Progenitor cell of endocrine pancreas (in vitro differentiated cells): ENCODE results near the gene FGFBP3. TPM values are rescaled to one million over a fixed set of nuclear protein-coding genes. Genes with fewer than 3 reads are reported as not detected.
A peak's percentile ranks its signal among the peaks of the same experiment; 100 is the strongest.

ENCODE experiments used
- DNase-seq: peaks from one replicate; pipeline ENCODE4 v3.0.0; 2021; ENCODE audit warnings: low spot score; ENCODE audit not compliant: unreplicated experiment
- H3K27ac Mint-ChIP-seq: 2 replicates; pipeline ENCODE4 v1.8.0; 2021; ENCODE audit warnings: mild to moderate bottlenecking, moderate library complexity, mixed read lengths
- H3K27me3 Mint-ChIP-seq: 2 replicates; pipeline ENCODE4 v1.8.0; 2021; ENCODE audit warnings: mixed read lengths
- H3K36me3 Mint-ChIP-seq: 2 replicates; pipeline ENCODE4 v1.8.0; 2022; ENCODE audit warnings: mixed read lengths; ENCODE audit not compliant: insufficient read depth
- H3K4me1 Mint-ChIP-seq: 2 replicates; pipeline ENCODE4 v1.8.0; 2021; ENCODE audit warnings: low read depth, mixed read lengths
- H3K4me3 Mint-ChIP-seq: 2 replicates; pipeline ENCODE4 v1.8.0; 2021; ENCODE audit warnings: low read depth, mild to moderate bottlenecking, moderate library complexity, mixed read lengths
- H3K9me3 Mint-ChIP-seq: 2 replicates; pipeline ENCODE4 v1.8.0; 2021; ENCODE audit warnings: low read depth, mixed read lengths
- CTCF ChIP-seq: fragments of 200-600 bp; sonication (generic); IDR thresholded peaks from one replicate; pipeline ENCODE4 v1.5.0; 2021; ENCODE audit warnings: antibody characterized with exemption, mild to moderate bottlenecking; ENCODE audit not compliant: unreplicated experiment
- total RNA-seq: library from RNA; stranded (reverse); gene quantifications from 2 replicates; pipeline ENCODE4 v1.2.1, GENCODE V29; 2021

Gene FGFBP3
- total RNA-seq, 1 donor from 2014 or later, result 5.9 TPM

GRCh38 chr10:91880310-91880709 is 29.0 kb downstream of the FGFBP3 start:
- Mint-ChIP-seq H3K9me3 (no peaks in the 10 kb centered on the region), H3K4me1 (peaks cover 23% of the 10 kb centered on the region), H3K36me3 (no peaks in the 10 kb centered on the region), H3K27ac (no peak overlapping the region), H3K4me3 (no peak overlapping the region), H3K27me3 (peaks cover 12% of the 10 kb centered on the region)
- DNase-seq, result no peak
- peak; percentile 10 for TF ChIP-seq CTCF

GRCh38 chr10:91879515-91880170 is 29.6 kb downstream of the FGFBP3 start:
- Mint-ChIP-seq H3K27ac (no peak overlapping the region), H3K9me3 (no peaks in the 10 kb centered on the region), H3K36me3 (no peaks in the 10 kb centered on the region), H3K27me3 (peaks cover 10% of the 10 kb centered on the region), H3K4me3 (no peak overlapping the region), H3K4me1 (peaks cover 24% of the 10 kb centered on the region)
- no peak for TF ChIP-seq CTCF
- DNase-seq, result no peak

- no peak for DNase-seq
- Mint-ChIP-seq H3K27ac (no peak overlapping the region), H3K4me1 (peaks cover 12% of the 10 kb centered on the region), H3K4me3 (no peak overlapping the region), H3K9me3 (no peaks in the 10 kb centered on the region), H3K36me3 (no peaks in the 10 kb centered on the region), H3K27me3 (no peaks in the 10 kb centered on the region)
- TF ChIP-seq CTCF, result no peak
These were observed 33.5 kb downstream of the FGFBP3 start for GRCh38 chr10:91875779-91876178.

- Mint-ChIP-seq H3K27ac (no peak overlapping the region), H3K4me3 (no peak overlapping the region), H3K36me3 (no peaks in the 10 kb centered on the region), H3K4me1 (peaks cover 11% of the 10 kb centered on the region), H3K9me3 (no peaks in the 10 kb centered on the region), H3K27me3 (no peaks in the 10 kb centered on the region)
- DNase-seq, result no peak
- no peak for TF ChIP-seq CTCF
These were observed 34.1 kb downstream of the FGFBP3 start for GRCh38 chr10:91875156-91875555.

- H3K27me3 Mint-ChIP-seq, result no peaks in the 10 kb centered on the region
- no peak overlapping the region for H3K27ac Mint-ChIP-seq
- no peaks in the 10 kb centered on the region for H3K4me1 Mint-ChIP-seq
- no peak for DNase-seq
- peaks cover 14% of the 10 kb centered on the region for H3K36me3 Mint-ChIP-seq
- no peak overlapping the region for H3K4me3 Mint-ChIP-seq
- TF ChIP-seq CTCF, result no peak
- no peaks in the 10 kb centered on the region for H3K9me3 Mint-ChIP-seq
These were observed 43.7 kb downstream of the FGFBP3 start for GRCh38 chr10:91865562-91866081.
